ENCODE data around the gene HYAL3.

- TF ChIP-seq CTCF (IDR thresholded peaks at IDR 0.05; ENCODE audit: borderline replicate concordance, extremely low read depth, low read length, poor library complexity, severe bottlenecking): no peak
- no peak for TF ChIP-seq EZH2 (IDR thresholded peaks at IDR 0.05; ENCODE audit: borderline replicate concordance, low read depth, low read length, severe bottlenecking)
Measured at GRCh38 chr3:50242851-50243542, 56.2 kb downstream of the HYAL3 start.

All from DND-41 (cell line).